Activated CD8-positive, alpha-beta memory T cell treated with anti-CD3 and anti-CD28 coated beads for 4 hours (primary cell): ENCODE measurements around the gene F5.
"Not testable (repeated sequence)": the region's sequence is repeated elsewhere in the genome, so short reads cannot be mapped to it uniquely, and the experiment has no call there.

Experiments
- DNase-seq, 2 donors: peaks; one replicate each; pipeline ENCODE4 v3.0.0-alpha.2; 2020; ENCODE audit warnings: low read depth in 2 of 2

Gene F5

DNA sequence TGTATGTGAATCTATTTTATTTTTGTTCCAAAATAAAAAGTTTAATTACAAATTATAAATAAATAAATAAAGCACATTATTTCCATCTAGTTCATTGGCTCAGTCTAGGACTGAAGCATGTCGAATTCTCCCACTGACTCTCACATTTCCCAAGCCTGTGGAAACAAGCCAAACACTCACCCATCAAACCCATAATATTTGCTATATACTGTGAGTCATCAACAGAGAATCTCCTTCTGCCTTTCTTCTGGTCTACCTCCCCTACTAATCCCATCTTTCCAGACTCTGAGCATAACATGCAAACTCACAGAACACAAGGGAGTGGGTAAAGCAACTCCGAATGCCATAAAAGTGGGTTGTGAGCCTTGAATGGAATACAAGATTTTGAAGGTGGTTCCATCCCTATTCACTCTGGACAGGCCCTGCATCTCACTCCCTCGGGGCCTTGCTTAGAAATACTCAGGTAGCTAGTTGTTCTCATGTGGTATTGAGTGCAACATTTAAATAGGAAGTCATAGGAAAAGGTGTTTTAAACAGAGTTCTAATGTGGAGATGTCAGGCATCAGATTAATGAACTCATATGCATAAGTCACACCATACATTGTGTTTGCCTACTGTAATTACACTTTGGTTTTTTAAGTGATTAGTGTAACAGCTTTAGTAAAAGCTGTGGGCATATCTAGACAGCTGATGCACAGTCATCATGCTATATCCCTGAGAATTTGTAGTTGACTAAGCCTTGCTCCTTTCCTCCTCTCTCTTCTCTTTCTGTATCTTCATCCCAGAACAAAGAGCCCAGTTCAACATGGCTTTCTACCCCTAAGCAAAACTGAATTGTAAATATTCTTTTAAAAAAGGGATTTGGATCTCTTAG is 47.0 kb downstream of the F5 start:
- DNase-seq = no peak

DNA sequence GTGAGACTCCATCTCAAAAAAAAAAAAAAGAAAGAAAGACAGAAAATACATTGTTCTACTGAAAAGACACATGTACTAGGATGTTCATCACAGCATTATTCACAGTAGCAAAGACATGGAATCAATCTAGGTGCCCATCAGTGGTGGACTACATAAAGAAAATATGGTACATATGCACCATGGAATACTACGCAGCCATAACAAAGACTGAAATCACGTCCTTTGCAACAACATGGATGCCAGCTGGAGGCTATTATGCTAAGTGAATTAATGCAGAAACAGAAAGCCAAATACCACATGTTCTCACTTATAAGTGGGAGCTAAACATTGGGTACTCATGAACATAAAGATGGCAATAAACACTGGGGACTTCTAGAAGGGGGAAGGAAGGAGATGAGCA is 51.6 kb downstream of the F5 start:
- no peak for DNase-seq

DNA sequence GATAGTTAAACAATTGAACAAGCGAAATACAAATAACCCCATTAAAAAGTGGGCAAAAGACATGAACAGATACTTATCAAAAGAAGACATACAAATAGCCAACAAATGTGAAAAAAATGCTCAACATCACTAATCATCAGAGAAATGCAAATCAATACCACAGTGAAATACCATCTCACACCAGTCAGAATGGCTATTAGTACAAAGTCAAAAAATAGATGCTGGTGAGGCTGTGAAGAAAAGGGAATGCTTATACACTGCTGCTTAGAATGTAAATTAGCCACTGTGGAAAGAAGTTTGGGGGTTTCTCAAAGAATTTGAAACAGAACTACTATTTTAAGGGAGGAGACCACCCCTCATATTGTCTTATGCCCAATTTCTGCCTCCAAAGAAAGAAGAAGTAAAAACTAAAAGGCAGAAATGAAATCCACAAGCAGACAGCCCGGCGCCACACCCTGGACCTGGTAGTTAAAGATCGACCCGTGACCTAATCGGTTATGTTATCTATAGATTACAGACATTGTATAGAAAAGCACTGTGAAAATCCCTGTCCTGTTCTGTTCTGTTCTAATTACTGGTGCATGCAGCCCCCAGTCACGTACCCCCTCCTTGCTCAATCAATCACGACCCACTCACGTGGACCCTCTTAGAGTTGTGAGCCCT is 52.6 kb downstream of the F5 start:
- not testable (repeated sequence) for DNase-seq

DNA sequence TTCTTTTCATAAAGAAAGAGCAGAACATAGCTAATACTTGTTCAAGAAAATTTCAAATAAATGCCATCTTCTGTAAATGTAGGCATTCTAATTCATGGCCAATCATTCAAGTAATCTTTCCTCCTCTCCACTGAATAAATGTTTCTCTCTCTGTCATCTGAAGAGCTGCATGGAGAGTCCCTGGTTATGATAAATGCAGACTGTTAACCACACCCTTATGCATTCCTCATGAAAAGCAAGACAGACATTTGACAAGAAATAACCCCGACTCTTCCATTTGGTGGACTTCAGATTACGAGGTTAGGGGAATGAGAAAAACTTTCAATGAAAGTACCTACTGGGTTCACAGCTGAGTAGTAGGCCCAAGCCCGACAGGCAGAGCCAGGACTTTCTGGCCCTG is 55.8 kb downstream of the F5 start:
- DNase-seq = no peak

DNA sequence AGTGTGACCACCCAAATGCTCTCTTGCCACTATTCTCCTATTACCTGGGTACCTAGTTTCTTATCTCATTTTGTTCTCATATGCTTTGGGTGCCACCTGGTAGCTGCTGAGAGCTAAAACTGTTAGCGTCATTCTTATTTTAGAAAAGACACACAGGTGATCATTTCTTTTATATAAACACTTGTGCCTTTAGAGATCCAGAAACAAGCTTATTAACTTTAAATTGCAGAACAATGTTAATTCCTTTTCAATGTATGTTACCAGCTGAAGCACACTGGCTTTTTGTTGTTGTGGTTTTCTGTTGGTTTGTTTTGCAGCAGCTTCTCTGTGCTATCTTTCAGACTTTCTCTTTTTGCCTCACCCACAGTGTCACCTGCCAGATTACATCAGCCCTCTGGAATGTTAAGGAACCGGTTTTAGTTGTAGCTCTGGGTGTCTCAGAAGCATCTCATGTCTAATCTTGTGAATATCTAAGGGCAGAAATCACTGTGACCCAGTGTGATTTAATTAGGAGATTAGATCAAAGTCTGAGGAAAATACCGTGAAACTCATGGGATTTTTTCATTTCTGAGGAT is 57.1 kb downstream of the F5 start:
- no peak for DNase-seq

DNA sequence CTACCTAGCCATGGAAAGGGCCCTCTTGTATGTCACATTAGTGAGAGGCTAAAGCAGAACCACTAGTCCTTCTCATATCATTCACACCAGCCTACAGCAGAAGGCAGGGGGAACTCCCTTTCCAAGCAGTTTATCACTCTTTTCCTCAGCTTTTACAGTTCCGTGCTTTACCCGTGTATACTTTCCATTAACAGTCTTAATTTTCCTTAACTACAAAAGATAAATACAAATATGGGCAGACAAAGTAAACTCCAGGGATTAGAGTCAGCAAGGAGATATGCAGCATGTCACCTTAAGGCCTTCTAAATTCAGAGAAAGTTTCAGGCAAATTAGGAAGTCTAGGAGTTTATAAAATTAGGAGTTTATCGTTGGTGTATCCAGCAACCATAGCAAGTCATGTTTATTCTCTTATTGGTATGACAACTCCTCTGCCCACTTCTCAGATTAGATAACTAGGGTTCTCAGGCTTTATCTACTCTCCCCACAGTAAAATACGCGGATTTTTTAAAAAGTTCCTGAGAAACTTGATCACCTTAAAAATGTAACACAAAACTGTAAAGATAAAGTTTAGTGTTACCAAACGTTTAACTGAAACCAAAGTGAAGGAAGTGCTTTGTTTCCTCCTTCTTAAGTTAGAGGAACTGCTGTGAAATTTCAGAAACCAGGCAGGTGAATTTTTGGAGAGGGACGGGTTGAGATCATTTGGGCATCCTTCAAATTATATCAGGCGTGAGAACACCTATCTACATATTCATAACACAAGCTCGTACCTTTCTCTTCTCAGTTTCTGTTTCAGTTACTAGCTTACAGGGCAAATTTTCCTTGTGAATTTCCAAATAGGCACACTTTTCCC is 57.8 kb downstream of the F5 start:
- DNase-seq = no peak

DNA sequence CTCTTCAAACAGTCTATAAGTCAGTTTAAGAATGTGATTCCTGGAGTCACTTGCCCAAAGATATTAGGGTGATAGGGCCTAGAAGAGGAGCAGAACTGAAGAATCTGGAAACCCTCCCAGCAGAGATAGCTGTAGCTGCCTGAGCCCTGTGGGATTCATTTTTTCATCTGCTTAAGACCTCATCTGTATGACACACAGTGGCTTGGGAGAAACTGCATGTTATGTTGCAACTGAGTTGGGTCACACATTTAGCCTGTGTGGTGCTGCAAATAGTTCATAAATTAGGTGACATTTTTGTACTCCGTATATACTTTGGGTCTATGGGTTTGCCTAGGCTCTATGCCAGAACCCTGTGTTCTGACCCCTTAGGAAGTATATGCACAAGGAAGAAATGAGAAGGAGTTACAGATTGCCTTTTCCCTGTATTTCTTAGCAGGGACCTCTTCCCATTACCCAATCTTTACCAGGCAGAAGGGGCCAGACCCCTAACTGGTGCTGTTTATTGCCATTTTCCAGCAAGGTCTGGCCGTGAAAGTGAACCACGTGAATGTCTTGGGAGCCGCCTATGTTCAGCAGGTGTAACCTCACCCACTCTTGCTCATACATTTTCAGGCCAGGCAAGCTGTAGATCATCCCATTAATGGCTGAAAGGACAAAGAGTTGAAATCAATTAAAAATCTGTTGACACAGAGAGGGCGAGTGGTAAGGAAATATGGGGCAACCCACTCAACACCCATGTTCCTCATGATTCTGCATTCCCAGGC is 58.6 kb downstream of the F5 start:
- DNase-seq = no peak

DNA sequence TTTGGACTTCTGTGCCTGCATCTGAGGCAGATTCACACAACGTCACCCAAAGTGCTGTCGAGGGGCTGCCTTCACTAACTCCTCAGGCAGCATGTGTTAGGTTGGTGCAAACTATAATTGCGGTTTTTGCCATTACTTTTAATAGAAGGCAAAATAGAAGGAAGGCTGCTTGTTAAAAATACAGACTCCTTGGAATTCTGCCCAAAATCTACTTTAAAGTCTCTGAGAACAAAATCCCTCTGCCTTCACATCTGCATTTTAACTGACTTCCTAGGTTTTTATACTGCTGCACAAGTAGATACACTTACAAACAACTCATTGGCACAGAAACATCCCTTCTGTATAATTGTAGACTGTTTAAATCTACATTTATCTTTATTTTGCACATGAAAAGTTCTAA is 59.3 kb downstream of the F5 start:
- DNase-seq = no peak

DNA sequence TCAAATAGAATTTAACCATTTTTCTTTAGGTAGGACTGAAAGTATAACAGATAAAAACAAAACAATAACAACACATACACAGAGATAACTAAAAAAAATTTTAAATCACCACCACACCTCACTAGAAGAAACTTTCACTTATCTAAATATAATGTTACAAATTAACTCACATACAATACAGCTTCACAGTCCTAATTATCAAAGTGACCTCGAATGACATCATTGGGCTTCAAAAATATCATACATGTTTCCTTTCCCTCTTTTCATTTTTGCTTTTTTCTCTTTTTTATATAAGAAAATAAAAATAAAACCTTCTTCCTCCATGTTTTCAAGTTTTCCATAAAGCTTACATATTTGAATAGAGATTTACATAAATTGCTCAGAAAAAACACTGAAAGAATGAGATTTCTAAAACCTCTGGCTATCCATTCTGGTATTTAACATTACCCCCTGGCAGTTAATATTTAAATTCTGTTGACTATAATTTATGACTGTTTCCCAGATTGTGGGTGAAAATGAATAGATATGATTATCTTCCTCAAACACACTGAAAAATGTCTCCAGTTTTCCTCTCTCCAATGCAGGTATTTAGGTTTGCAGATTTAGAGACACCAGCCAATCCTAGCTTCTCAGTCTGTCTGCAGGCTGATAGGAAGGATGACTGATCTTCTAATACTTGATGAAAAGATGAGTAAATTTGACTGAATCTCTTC is 60.0 kb downstream of the F5 start:
- no peak for DNase-seq

DNA sequence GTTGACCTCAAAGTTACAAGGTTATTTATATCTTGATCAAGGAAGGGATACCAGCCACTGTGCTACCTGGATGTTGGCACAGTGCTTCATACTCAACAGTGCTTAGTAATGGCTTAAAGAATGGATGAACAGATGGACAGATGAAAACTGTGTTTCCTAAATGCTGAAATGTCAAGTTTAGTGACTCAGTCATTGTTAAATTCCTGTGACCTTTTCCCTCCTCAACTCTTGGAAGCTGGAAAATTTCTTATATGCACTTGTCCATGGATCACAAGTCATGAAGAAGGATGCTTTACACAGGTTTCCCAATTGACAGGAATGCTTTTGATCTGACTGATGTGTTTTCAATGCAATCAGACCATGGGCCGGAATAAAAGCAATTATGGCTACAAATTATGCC is 60.9 kb downstream of the F5 start:
- no peak for DNase-seq

DNA sequence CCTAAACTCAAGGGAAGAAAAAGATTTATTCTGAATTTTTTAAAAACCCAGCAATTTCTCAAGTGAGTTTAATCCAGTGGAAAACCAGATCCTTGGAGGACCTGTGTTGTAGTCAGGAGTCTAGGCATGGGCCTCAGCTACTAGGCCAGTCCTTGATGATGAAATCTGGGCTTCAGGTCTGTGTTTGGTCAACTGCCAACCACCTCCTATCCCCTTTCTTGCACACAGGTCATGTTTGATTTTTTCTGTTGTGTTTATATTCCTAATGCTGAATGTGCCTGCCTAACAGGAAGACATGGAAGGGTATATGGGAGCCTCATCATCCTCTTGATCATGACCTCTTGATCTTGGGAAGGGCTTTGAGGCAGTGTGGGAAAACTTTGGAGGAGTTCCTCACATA is 62.4 kb downstream of the F5 start:
- no peak for DNase-seq

DNA sequence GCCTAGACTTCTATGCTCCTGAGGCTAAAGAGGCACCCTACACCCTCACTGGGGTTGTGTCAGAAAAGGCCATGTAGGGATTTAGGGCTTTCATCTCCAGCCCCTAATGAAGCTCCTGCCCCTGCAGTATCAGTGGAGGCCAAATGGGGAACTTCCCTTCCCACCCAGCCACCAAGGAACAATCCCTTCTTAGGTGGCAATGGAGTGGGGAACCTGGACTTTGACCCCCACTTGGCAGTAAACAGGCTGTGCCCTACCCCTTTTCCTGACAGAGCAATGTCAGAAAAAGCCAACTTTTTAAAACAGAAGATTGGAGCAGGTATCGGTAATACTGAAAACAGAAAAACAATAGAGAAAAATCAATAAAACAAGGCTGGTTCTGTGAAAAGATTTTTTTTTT is 65.1 kb downstream of the F5 start:
- DNase-seq = no peak

DNA sequence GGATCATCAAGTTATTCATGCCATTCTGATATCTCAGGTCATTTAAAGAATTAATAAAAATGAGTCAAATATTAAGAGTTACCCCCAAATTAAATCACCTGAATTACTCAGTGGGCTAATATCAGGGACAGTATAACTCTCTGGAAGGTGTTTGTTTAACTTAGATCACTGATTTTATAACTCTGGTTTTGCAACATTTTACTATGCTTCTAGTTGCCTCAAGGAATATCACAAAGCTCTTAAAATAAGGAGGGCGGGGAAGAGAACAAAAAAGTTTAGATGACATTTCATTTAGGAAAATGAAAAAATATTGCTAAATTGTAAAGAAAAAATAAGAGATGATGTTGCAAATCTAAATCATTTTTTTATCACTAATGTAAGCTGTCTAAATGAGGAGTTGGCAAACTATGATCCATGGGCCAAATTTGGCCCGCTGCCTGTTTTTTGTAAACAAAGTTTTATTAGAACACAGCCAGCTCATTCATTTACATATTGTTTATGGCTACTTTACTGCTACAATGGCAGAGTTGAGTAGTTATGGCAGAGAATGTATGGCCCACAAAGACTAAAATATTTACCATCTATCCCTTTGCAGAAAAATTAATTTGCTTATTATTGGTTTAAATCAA is 68.6 kb downstream of the F5 start:
- DNase-seq = no peak

DNA sequence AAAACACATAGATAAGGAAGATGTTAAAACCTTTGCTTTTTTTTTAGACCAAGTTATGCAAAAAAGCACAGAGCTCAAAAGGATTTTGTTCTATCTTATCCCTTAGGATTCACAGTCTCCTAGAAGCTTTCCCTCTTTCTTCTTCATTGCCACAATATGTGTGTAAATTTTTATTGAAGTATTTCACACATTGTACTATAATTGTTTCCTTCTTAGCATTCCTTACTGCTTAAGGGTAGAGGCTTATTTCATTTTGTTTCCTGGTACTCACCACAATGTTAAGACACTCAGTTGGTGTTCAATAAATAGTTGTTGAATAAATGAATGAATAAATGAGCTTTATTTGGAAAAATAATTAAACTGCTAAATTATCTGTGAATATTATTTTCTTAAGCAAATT is 70.6 kb downstream of the F5 start:
- no peak for DNase-seq

DNA sequence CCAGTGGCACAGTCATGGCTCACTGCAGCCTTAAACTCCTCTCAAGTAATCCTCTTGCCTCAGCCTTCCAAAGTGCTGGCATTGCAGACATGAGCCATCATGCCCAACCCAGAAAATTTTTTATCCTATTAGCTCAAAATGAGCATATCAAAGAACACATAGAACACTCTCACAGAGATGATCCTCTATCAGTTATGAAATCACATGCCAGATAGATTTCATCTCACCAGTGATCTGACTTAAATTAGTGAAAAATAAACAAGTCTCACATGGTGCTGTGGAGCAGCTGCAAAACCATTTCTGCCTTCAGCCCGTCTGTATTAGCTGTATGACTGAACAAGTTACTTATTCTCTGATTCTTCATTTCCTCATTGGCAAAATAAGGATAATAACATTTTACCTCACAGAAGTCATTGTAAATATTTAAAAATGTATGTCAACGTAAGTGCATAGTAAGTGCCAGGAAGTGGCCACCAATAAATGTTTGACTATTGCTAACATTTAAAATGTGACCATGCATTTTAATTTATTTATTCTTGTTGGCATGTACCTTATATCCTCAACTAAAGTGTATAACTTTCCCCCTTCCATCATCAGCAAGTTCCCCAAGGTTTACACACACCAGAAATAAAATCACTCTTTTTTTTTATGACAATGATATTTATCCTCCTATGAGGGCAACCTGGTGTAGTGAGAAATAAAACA is 71.6 kb downstream of the F5 start:
- no peak for DNase-seq

DNA sequence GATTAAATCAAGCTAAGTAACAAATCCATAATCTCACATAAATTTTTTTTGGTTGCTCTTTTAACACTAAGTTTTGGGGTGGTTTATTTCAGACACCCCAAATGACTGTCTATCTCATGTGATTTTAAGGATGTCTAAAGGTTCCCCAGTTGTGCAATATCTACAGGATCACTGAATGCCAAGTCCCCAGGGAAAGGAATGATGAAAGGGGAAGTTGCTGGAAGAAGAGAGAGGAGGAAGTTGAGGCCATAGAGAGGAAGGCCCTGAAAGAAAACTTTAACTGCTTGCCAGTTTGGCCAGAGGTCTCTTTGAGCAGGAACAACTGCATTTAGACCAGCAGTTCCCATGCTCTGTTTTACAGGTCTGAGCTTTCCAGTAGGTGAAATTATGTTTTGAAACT is 73.1 kb downstream of the F5 start:
- no peak for DNase-seq

DNA sequence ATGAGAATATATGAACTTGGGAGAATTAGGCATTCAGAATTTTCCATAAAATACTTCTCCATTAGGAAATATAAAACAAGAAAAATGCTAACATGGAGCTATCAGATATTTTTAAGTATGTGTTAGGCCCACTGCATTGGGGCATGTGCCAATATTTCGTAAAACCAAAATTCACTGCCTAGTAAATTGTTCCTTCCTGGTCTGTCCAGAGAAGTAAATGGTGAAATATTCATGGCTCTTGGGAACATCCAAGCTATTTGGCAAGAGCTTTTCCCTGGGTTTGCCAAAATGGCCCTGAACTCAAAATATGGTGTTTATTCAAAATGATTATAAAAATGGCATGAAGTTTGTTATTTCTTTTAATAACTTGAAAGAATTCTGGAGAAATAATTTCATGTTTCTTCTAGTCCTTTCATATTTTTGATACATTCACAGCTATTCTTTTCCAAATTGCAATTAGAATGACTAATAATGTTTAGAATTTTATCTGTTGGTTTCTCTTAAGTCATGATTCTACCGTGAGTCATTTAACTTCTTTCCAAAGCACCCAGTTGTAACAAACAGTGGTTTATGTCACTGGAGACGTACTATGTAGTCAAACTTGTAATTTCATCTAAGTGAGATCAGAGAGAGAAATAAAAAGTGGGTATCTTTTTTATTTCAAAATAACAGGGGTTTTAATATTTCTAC is 74.8 kb downstream of the F5 start:
- no peak for DNase-seq

DNA sequence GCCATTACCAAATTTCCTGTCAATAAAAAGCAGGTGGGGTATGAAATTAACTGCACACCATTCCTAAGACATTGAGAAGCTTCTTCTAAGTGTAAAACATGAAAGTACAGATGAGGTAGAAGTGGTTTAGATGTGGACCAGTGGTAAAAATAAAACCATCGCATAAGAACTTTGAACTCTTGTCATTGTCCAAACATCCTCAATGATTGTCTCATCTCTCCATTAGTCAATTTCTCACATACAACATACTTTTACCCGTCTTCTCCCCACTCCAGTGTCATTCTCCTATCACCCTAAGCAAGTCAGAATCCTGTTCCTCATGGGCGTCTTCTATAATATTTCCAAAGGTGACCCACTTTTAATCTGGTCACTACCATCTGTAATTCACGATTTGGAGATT is 76.2 kb downstream of the F5 start:
- no peak for DNase-seq

DNA sequence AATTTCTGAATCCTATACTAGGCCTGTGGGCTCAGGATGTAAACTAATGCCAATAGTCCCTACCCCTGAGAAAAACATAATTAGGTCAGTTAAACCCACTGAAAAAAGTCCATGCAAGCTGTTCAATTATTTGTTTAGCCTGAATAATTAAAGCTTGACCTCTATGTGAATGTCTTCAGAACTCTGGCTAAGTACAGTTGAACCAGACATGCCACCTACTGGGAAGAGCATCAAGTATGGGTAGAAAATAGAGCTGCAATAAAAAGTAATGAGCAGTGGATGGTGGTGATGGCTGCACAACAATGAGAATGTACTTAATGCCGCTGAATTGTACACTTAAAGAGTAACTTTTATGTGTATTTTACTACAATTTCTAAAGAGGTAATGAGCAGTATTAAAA is 76.9 kb downstream of the F5 start:
- DNase-seq = no peak
